NCI-H1694 treated with DMSO at 0.1 percent for 48 hours (cell line): ENCODE data around the gene GET3.
"Not testable (repeated sequence)": the region's sequence is repeated elsewhere in the genome, so short reads cannot be mapped to it uniquely, and the experiment has no call there.

Experiments
- DNase-seq: peaks from one replicate; lab custom pipeline; 2025; lab: John Stamatoyannopoulos, UW

Gene GET3

GRCh38 chr19:12736995-12737834 is at the start of gene GET3:
Gene GET3, plus strand, starts transcription at chr19:12737497. Its CDS starts 9 bp downstream, at chr19:12737506.
- peak; percentile 98 for DNase-seq

GRCh38 chr19:12689012-12689411 is 48.3 kb upstream of the GET3 start:
- DNase-seq: no peak

DNA sequence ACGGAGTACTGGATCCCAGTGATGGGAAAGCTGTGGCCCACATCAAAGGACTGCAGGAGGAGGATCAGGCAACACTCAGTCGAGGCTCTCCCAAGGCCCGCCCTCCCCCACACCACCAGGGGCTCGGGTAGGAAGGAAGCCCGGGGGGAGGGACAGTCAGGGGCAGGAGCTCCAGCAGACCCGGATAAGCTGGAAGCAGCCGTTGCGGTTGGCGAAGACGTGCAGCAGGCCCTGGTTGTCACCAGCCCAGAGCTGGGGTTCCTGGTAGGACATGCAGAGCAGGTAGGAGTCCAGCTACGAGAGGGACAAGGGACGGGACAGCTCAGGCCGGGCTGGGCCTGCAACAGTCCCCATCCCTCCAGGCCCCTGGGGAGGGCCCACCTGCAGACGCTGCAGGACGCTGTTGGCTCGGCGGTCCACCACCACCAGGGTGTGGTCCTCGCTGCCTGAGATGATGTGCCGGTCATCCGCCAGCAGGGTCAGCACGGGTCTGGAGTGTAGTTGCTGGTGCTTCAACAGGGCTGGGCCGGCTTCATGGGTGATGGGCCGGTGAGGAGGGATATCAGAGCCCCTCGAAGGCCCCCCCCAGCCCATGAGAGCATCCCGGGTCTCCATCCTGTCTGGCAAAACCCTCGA is 47.6 kb upstream of the GET3 start:
- DNase-seq: no peak

DNA sequence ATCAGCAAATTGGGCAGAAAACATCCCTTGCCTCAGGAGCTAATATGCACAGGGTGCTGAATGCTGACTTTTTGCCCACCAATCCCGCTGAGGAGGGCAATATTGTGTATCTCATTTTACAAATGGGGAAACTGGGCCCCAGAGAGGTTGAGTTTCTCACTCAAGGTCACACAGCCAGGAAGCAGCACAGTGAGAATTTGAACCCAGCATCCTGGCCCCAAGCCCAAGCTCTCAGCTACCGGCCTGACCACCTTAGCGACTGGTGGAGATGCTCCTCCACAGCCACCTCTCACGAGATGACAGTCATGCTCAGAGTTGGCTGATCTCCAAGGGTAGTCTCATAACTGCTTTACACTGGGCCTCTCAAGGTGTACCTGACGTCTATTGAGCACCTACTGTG is 44.3 kb upstream of the GET3 start:
- DNase-seq: no peak

DNA sequence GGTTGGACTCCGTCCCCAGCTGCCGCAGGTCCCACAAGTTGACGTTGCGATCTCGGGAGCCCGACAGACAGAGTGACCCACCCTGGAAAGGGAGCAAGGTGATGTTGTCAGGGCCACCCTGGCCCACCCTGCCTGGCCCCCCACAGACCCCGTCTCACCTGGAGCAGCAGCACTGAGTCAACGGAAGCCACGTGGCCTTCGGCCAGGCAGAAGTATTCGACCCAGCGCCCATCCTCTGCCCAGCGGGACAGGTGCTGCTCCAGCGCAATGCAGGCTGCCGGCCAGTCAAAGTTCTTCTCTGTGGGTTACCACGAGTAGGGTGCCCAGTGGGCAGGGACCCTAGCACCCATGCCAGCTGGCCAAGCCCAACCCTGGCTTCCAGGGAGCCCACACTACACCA is 42.7 kb upstream of the GET3 start:
- DNase-seq: no peak

GRCh38 chr19:12695096-12695495 is 42.2 kb upstream of the GET3 start:
- DNase-seq: no peak

GRCh38 chr19:12695514-12695913 is 41.8 kb upstream of the GET3 start:
- DNase-seq: no peak

DNA sequence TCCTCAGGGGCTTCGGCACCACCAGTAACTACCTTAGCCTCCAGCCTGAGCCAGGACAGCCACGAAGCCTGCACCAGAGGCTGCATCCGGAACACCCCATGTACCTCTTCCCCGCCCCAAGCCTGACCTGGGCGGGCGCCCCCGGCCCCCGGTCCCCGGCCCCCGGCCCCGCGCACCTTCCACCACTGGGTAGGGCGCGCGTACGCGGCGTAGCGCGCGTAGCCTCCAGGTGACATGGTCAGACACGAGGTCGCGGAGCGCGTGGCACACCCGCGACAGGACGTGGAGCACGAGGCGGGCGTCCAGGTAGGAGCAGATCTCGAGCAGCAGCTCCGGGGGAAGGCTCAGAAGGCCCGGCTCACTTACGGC is 41.3 kb upstream of the GET3 start:
- no peak for DNase-seq

GRCh38 chr19:12696366-12697335 is 40.6 kb upstream of the GET3 start, which contains the start of gene FBXW9:
Gene FBXW9, minus strand, starts transcription at chr19:12696631. Its CDS starts 50 bp downstream, at chr19:12696581.
- peak; percentile 85 for DNase-seq

DNA sequence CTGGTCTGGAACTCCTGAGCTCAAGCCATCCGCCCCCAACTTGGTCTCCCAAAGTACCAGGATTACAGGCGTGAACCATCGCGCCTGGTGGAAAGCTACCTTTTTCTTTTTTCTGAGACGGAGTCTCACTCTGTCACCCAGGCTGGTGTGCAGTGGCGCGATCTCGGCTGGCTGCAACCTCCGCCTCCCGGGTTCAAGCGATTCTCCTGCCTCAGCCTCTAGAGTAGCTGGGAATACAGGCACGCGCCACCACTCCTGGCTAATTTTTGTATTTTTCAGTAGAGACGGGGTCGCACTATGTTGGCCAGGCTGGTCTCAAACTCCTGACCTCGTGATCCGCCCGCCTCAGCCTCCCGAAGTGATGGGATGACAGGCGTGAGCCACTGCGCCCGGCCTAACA is 39.9 kb upstream of the GET3 start:
- not testable (repeated sequence) for DNase-seq

- DNase-seq: no peak
Observed at GRCh38 chr19:12698138-12698537, 39.2 kb upstream of the GET3 start.

- no peak for DNase-seq
Observed at GRCh38 chr19:12701596-12702282, 35.6 kb upstream of the GET3 start.

GRCh38 chr19:12703046-12703445 is 34.3 kb upstream of the GET3 start:
- DNase-seq: peak; percentile 7

GRCh38 chr19:12705169-12705568 is 32.1 kb upstream of the GET3 start:
- no peak for DNase-seq

GRCh38 chr19:12705654-12706331 is 31.5 kb upstream of the GET3 start:
- no peak for DNase-seq

GRCh38 chr19:12706332-12706718 is 31.0 kb upstream of the GET3 start:
- DNase-seq: no peak

GRCh38 chr19:12708641-12709040 is 28.7 kb upstream of the GET3 start:
- no peak for DNase-seq

DNA sequence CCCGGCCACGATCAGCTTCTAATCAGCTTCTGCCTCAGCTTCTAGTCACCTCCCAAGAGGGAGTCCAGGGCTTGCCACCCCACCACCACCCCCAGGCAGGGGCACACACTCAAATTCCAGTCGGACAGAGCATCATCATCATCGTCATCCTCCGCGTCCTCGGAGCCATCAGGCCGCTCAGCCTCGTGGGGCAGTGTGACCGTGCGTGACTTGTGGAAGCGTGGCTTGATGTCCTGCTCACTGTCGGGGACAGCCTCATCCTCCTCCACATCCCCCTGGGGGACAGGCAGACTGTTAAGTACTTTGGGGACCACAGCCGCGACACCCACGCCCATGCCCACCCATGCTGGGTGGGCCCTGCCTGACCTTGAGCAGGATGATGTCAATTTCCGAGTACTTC is 26.1 kb upstream of the GET3 start:
- DNase-seq: no peak

GRCh38 chr19:12712077-12712476 is 25.2 kb upstream of the GET3 start:
- DNase-seq: not testable (repeated sequence)

GRCh38 chr19:12713304-12713703 is 24.0 kb upstream of the GET3 start:
- not testable (repeated sequence) for DNase-seq

GRCh38 chr19:12715102-12715501 is 22.2 kb upstream of the GET3 start:
- DNase-seq: no peak
